Stomach smooth muscle (tissue), 2 donors: Measurements from ENCODE around the gene COL27A1.
"Not testable (repeated sequence)": the region's sequence is repeated elsewhere in the genome, so short reads cannot be mapped to it uniquely, and the experiment has no call there.

Experiments used
- H3K27ac ChIP-seq: one replicate; pipeline ENCODE4 v1.7.0; 2013; ENCODE audit warnings: mild to moderate bottlenecking, low read length, inconsistent platforms
- H3K27me3 ChIP-seq, 2 donors: one replicate each; pipeline ENCODE4 v1.7.0; 2013; ENCODE audit warnings: low read length in 2 of 2; ENCODE audit not compliant: insufficient read depth in 2 of 2, control insufficient read depth in 1 of 2
- H3K36me3 ChIP-seq, 2 donors: one replicate each; pipeline ENCODE4 v1.7.0; 2013; ENCODE audit warnings: low read length in 2 of 2; ENCODE audit not compliant: control insufficient read depth in 2 of 2, insufficient read depth in 2 of 2
- H3K4me1 ChIP-seq: one replicate; pipeline ENCODE4 v1.7.0; 2013; ENCODE audit warnings: low read length; ENCODE audit not compliant: control insufficient read depth, insufficient read depth
- H3K4me3 ChIP-seq, 2 donors: one replicate each; pipeline ENCODE4 v1.7.0; 2013; ENCODE audit warnings: low read length in 2 of 2
- H3K9ac ChIP-seq, 2 donors: one replicate each; pipeline ENCODE4 v1.7.0; 2013; ENCODE audit warnings: low read length in 2 of 2, mild to moderate bottlenecking in 1 of 2
- H3K9me3 ChIP-seq, 2 donors: one replicate each; pipeline ENCODE4 v1.7.0; 2013; ENCODE audit warnings: low read length in 2 of 2; ENCODE audit not compliant: control insufficient read depth in 2 of 2
- donor health status: healthy.
- donor health status: Pancreatic carcinoma.

COL27A1 gene

GRCh38 chr9:114315723-114316363, 160.5 kb downstream of the COL27A1 start:
- Histone ChIP-seq H3K9me3 (peaks cover 2 to 4% of the 10 kb centered on the region in 2 donors), H3K36me3 (no peaks in the 10 kb centered on the region), H3K9ac (no peak overlapping the region), H3K27me3 (no peaks in the 10 kb centered on the region), H3K27ac (no peak overlapping the region), H3K4me3 (no peak overlapping the region), H3K4me1 (no peaks in the 10 kb centered on the region)

GRCh38 chr9:114316605-114317230, 161.4 kb downstream of the COL27A1 start:
- no peaks in the 10 kb centered on the region for H3K4me1 ChIP-seq
- no peaks in the 10 kb centered on the region for H3K27me3 ChIP-seq
- no peak overlapping the region for H3K9ac ChIP-seq
- no peak overlapping the region for H3K4me3 ChIP-seq
- no peak overlapping the region for H3K27ac ChIP-seq
- H3K36me3 ChIP-seq, result no peaks in the 10 kb centered on the region
- H3K9me3 ChIP-seq, result peaks cover 2 to 4% of the 10 kb centered on the region in 2 donors

GRCh38 chr9:114317665-114318357, 162.5 kb downstream of the COL27A1 start:
- Histone ChIP-seq H3K27me3 (no peaks in the 10 kb centered on the region), H3K4me1 (no peaks in the 10 kb centered on the region), H3K4me3 (no peak overlapping the region), H3K9me3 (peaks cover 2 to 4% of the 10 kb centered on the region in 2 donors), H3K27ac (no peak overlapping the region), H3K9ac (no peak overlapping the region), H3K36me3 (no peaks in the 10 kb centered on the region)

GRCh38 chr9:114318416-114318815, 163.1 kb downstream of the COL27A1 start:
- Histone ChIP-seq H3K9ac (no peak overlapping the region), H3K4me1 (no peaks in the 10 kb centered on the region), H3K27ac (no peak overlapping the region), H3K9me3 (peaks cover 2 to 4% of the 10 kb centered on the region in 2 donors), H3K36me3 (no peaks in the 10 kb centered on the region), H3K4me3 (no peak overlapping the region), H3K27me3 (no peaks in the 10 kb centered on the region)

GRCh38 chr9:114319147-114319546, 163.8 kb downstream of the COL27A1 start:
- H3K27ac ChIP-seq, result no peak overlapping the region
- H3K9ac ChIP-seq, result no peak overlapping the region
- no peaks in the 10 kb centered on the region for H3K36me3 ChIP-seq
- no peak overlapping the region for H3K4me3 ChIP-seq
- no peaks in the 10 kb centered on the region for H3K27me3 ChIP-seq
- peaks cover 2 to 4% of the 10 kb centered on the region in 2 donors for H3K9me3 ChIP-seq
- no peaks in the 10 kb centered on the region for H3K4me1 ChIP-seq

- not testable (repeated sequence) for H3K36me3 ChIP-seq
Observed at GRCh38 chr9:114320710-114321109, 165.4 kb downstream of the COL27A1 start.

GRCh38 chr9:114321759-114322158, 166.4 kb downstream of the COL27A1 start:
- no peaks in the 10 kb centered on the region for H3K9me3 ChIP-seq
- no peaks in the 10 kb centered on the region for H3K27me3 ChIP-seq
- no peak overlapping the region for H3K9ac ChIP-seq
- H3K4me1 ChIP-seq, result no peaks in the 10 kb centered on the region
- H3K36me3 ChIP-seq, result no peaks in the 10 kb centered on the region
- H3K27ac ChIP-seq, result no peak overlapping the region
- H3K4me3 ChIP-seq, result no peak overlapping the region

More at GRCh38 chr9:114320710-114321109, 165.4 kb downstream of the COL27A1 start:
- not testable (repeated sequence) for H3K9me3 ChIP-seq, H3K9ac ChIP-seq, H3K27ac ChIP-seq, H3K4me3 ChIP-seq, H3K4me1 ChIP-seq, H3K27me3 ChIP-seq

GRCh38 chr9:114322160-114322818, 167.0 kb downstream of the COL27A1 start:
- not testable (repeated sequence) for H3K4me3 ChIP-seq, H3K9me3 ChIP-seq, H3K36me3 ChIP-seq, H3K27me3 ChIP-seq, H3K27ac ChIP-seq, H3K4me1 ChIP-seq, H3K9ac ChIP-seq

- H3K36me3 ChIP-seq, H3K4me1 ChIP-seq, H3K9ac ChIP-seq, H3K27me3 ChIP-seq, H3K4me3 ChIP-seq, H3K9me3 ChIP-seq, H3K27ac ChIP-seq: not testable (repeated sequence)
Observed at GRCh38 chr9:114322831-114323531, 167.6 kb downstream of the COL27A1 start, which contains the start of gene ORM1. Gene ORM1 (plus strand): TSS chr9:114323098. CDS start chr9:114323134, 36 bp downstream.

- H3K4me1 ChIP-seq, H3K36me3 ChIP-seq, H3K27me3 ChIP-seq, H3K4me3 ChIP-seq, H3K27ac ChIP-seq, H3K9me3 ChIP-seq, H3K9ac ChIP-seq: not testable (repeated sequence)
Observed at GRCh38 chr9:114323849-114324248, 168.5 kb downstream of the COL27A1 start.
